GM06990 (cell line): ENCODE results near the gene GALNT9.

ENCODE experiments used
- DNase-seq: peaks from one replicate; pipeline ENCODE4 v3.0.0-alpha.2; 2011; ENCODE audit not compliant: insufficient read length; ENCODE audit errors: extremely low read depth
- H3K27me3 ChIP-seq: replicated peaks from 2 replicates; pipeline ENCODE4 v1.6.0; 2011; ENCODE audit warnings: low read length; ENCODE audit not compliant: control insufficient read depth, insufficient read depth
- H3K36me3 ChIP-seq: 2 replicates; pipeline ENCODE4 v1.5.1; 2011; ENCODE audit warnings: low read length; ENCODE audit not compliant: control insufficient read depth, insufficient read depth
- H3K4me3 ChIP-seq: replicated peaks from 2 replicates; pipeline ENCODE4 v1.5.1; 2011; ENCODE audit warnings: low read depth, mild to moderate bottlenecking, control low read depth, low read length
- CTCF ChIP-seq: IDR thresholded peaks from 2 replicates; pipeline ENCODE4 v1.5.1; 2011; ENCODE audit warnings: low read length, control low read depth, mild to moderate bottlenecking, inconsistent platforms; ENCODE audit not compliant: insufficient read depth, poor library complexity, severe bottlenecking

GALNT9 gene

DNA sequence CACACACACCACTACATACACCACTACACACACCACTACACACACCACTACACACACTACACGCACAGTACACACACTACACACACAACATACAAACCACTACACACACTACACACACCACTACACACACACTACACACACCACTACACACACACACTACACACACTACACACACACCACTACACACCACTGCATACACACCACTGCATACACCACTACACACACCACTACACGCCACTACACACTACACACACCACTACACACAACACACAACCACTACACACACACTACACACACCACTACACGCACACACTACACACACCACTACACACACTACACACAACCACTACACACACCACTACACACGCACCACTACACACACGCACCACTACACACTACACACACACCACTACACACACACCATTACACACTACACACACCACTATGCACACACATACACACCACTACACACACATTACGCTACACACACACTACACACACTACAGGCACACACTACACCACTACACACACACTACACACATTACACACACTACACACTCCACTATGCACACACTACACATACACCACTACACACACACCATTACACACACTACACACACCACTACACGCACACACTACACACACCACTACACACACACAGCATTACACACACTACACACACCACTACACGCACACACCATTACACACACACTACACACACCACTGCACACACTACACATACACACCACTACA lies 172.6 kb downstream of the GALNT9 start:
- no peak for TF ChIP-seq CTCF
- DNase-seq: no peak
- Histone ChIP-seq H3K27me3 (no peaks in the 10 kb centered on the region), H3K36me3 (peaks cover 13% of the 10 kb centered on the region), H3K4me3 (no peak overlapping the region)

DNA sequence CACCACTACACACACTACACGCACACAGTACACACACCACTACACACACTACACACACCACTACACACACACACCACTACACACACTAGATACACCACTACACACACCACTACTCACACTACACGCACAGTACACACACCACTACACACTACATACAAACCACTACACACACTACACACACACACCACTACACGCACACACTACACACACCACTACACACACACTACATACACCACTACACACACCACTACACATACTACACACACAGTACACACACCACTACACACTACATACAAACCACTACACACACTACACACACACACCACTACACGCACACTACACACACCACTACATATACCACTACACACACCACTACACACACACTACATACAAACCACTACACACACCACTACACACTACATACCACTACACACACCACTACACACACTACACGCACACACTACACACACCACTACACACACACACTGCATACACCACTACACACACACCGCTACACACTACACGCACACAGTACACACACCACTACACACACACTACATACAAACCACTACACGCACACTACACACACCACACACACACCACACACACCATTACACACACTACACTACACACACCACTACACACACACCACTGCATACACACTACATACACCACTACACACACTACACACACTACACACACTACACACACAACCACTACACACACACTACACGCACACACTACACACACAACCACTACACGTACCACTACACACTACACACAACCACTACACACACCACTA lies 173.4 kb downstream of the GALNT9 start:
- TF ChIP-seq CTCF: no peak
- Histone ChIP-seq H3K4me3 (no peak overlapping the region), H3K36me3 (peaks cover 13% of the 10 kb centered on the region), H3K27me3 (no peaks in the 10 kb centered on the region)
- no peak for DNase-seq

GRCh38 chr12:132154941-132155770 lies 174.2 kb downstream of the GALNT9 start:
- peak; percentile 41 for DNase-seq
- H3K4me3 ChIP-seq: no peak overlapping the region
- H3K36me3 ChIP-seq: peaks cover 13% of the 10 kb centered on the region
- H3K27me3 ChIP-seq: no peaks in the 10 kb centered on the region
- TF ChIP-seq CTCF: no peak

- DNase-seq: peak; percentile 40
- no peak for TF ChIP-seq CTCF
- peaks cover 15% of the 10 kb centered on the region for H3K36me3 ChIP-seq
Observed at GRCh38 chr12:132154341-132154761, 175.0 kb downstream of the GALNT9 start.

GRCh38 chr12:132153501-132154340 lies 175.7 kb downstream of the GALNT9 start:
- peaks cover 15% of the 10 kb centered on the region for H3K36me3 ChIP-seq
- peak; percentile 63 for DNase-seq

More at GRCh38 chr12:132154341-132154761, 175.0 kb downstream of the GALNT9 start:
- Histone ChIP-seq H3K27me3 (no peaks in the 10 kb centered on the region), H3K4me3 (no peak overlapping the region)

More at GRCh38 chr12:132153501-132154340, 175.7 kb downstream of the GALNT9 start:
- Histone ChIP-seq H3K27me3 (no peaks in the 10 kb centered on the region), H3K4me3 (no peak overlapping the region)
- TF ChIP-seq CTCF: peak; percentile 96
